HEK293 (cell line): Measurements from ENCODE around the gene MAD2L1BP.

Experiments
- ZFP3 ChIP-seq: fragments of 450-650 bp; formaldehyde crosslinking; IDR thresholded peaks from 2 replicates; pipeline ENCODE4 v1.5.1; 2016; ENCODE audit warnings: low read depth, missing biosample characterization, missing genetic modification characterization
- TF ChIP-seq, protein P1 (sequence below): fragments of 450-650 bp; formaldehyde crosslinking; IDR thresholded peaks from 2 replicates; pipeline ENCODE4 v1.5.0; 2017; ENCODE audit warnings: missing biosample characterization, missing genetic modification characterization, borderline replicate concordance
- TF ChIP-seq, protein P2 (sequence below): fragments of 450-650 bp; formaldehyde crosslinking; IDR thresholded peaks from 2 replicates; pipeline ENCODE4 v1.5.1; 2016; ENCODE audit warnings: missing biosample characterization, missing genetic modification characterization

DNA sequence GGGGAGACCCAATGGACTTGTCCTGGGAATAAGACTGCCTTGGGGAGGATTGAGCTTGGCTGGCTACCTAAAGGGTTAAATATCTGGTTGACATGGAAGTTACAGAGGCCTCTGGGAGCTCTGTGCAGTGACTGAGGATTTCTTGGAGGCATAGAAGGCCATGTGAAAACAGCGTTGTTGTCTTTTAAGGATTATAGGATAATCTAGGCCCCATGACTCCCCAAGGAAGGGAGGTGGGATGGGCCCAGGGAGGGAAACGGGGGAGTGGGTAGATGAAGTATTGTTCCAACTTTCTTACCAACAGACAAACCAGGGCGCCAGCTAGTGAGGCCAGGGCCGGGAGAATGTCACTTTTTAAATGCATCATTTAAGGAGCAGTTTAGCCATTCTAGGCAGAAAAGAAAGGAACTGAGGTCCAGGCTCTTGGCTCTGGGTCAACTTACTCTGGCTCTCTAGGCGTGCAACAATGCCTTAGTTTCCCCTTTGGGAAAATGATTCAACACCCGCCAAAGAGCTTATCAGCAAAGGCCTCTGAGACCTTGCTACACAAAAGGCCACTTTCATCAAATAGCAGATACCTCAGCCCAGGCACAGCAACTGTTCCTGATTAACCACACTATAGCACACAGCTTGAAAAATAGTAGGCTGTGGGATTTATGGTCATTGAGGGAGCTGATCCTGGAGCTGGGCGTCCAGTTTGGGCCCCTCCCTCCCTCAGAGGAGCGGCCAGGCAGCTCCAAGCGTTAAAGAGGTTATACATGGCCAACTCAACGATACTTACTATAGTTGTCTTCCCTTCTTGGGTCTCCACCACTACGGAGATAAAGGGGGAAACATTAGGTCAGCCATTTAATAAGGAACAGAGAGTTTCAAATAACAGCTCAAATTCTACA, 44.9 kb downstream of the MAD2L1BP start:
- TF ChIP-seq ZFP3, result no peak
- TF ChIP-seq, protein P1, sequence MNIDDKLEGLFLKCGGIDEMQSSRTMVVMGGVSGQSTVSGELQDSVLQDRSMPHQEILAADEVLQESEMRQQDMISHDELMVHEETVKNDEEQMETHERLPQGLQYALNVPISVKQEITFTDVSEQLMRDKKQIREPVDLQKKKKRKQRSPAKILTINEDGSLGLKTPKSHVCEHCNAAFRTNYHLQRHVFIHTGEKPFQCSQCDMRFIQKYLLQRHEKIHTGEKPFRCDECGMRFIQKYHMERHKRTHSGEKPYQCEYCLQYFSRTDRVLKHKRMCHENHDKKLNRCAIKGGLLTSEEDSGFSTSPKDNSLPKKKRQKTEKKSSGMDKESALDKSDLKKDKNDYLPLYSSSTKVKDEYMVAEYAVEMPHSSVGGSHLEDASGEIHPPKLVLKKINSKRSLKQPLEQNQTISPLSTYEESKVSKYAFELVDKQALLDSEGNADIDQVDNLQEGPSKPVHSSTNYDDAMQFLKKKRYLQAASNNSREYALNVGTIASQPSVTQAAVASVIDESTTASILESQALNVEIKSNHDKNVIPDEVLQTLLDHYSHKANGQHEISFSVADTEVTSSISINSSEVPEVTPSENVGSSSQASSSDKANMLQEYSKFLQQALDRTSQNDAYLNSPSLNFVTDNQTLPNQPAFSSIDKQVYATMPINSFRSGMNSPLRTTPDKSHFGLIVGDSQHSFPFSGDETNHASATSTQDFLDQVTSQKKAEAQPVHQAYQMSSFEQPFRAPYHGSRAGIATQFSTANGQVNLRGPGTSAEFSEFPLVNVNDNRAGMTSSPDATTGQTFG (tag by site-specific recombination), result no peak
- TF ChIP-seq, protein P2, sequence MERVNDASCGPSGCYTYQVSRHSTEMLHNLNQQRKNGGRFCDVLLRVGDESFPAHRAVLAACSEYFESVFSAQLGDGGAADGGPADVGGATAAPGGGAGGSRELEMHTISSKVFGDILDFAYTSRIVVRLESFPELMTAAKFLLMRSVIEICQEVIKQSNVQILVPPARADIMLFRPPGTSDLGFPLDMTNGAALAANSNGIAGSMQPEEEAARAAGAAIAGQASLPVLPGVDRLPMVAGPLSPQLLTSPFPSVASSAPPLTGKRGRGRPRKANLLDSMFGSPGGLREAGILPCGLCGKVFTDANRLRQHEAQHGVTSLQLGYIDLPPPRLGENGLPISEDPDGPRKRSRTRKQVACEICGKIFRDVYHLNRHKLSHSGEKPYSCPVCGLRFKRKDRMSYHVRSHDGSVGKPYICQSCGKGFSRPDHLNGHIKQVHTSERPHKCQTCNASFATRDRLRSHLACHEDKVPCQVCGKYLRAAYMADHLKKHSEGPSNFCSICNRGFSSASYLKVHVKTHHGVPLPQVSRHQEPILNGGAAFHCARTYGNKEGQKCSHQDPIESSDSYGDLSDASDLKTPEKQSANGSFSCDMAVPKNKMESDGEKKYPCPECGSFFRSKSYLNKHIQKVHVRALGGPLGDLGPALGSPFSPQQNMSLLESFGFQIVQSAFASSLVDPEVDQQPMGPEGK, result no peak
